ENCODE data around the gene VWF. TPM values are rescaled to one million over a fixed set of nuclear protein-coding genes. Genes with fewer than 3 reads are reported as not detected.

VWF gene
- total and polyA plus RNA-seq, 2 of the 4 experiments (the other 2 are of a cell fraction), result under 0.01 to 0.09 TPM

DNA sequence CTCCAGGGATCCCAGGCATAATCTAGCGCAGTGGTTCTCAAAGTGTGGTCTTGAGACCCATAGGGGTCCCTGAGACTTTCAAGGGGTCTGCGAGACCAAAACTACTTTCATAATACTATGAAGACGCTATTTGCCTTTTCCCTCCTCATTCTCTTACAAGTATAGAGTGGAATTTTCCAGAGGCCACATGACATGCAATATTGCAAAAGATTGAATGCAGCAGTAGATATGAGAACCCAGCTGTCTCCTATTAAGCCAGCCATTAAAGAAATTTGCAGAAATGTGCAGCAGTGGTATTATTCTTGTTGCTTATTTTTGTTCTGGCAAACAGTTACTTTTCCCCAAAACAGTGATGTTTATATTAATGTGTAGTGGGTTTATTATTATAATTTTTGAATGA, 62.8 kb downstream of the VWF start:
- peak overlapping the region; percentile 78 for H2AFZ ChIP-seq (replicated peaks; ENCODE audit: low read length, poor library complexity)
- H2BK5ac ChIP-seq (ENCODE audit: low read depth, low read length, poor library complexity, severe bottlenecking), result peak overlapping the region; percentile 37
- H3K4me2 ChIP-seq (ENCODE audit: low read depth, low read length), result peak overlapping the region; percentile 42; the same call in 1 of the 2 replicates
- no peaks in the 10 kb centered on the region for H3K9me1 ChIP-seq (ENCODE audit: insufficient read depth, low read length)
- peak overlapping the region; percentile 56; the same call in 1 of the 2 replicates for H3K23ac ChIP-seq (ENCODE audit: low read depth, low read length)
- H4K5ac ChIP-seq (ENCODE audit: low read depth, low read length), result peak overlapping the region; percentile 80
- peak overlapping the region; percentile 87 for H3K18ac ChIP-seq (ENCODE audit: low read depth, low read length)
- H3K27me3 ChIP-seq (ENCODE audit: control insufficient read depth, insufficient read depth, low read length), result no peaks in the 10 kb centered on the region
- TF ChIP-seq, protein P1, sequence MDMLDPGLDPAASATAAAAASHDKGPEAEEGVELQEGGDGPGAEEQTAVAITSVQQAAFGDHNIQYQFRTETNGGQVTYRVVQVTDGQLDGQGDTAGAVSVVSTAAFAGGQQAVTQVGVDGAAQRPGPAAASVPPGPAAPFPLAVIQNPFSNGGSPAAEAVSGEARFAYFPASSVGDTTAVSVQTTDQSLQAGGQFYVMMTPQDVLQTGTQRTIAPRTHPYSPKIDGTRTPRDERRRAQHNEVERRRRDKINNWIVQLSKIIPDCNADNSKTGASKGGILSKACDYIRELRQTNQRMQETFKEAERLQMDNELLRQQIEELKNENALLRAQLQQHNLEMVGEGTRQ (IDR thresholded peaks at IDR 0.05; ENCODE audit: low read depth, low read length), result peak; percentile 54; the same call in 1 of the 2 replicates
- TF ChIP-seq CHD1 (IDR thresholded peaks at IDR 0.05; ENCODE audit: low read depth, low read length), result no peak
- no peak for TF ChIP-seq POLR2A (IDR thresholded peaks at IDR 0.05; ENCODE audit: low read depth, low read length)
- peak; percentile 79 for TF ChIP-seq CEBPB (IDR thresholded peaks at IDR 0.05; ENCODE audit: low read depth, low read length)
- DNase-seq (peak; percentile 70), ATAC-seq (ENCODE audit: low read depth) (peak; percentile 45)
- H4K8ac ChIP-seq (ENCODE audit: low read depth in 2 of 2, low read length in 2 of 2), result peak overlapping the region in 1 of 2 experiments; percentile 62; a peak in 2 of 4 replicates
- no peak overlapping the region for H3K4me3 ChIP-seq (ENCODE audit: insufficient read depth, low read depth, low read length)
- no peaks in the 10 kb centered on the region for H3K79me1 ChIP-seq (ENCODE audit: low read depth in 1 of 2, low read length in 2 of 2)
- no CpG with 5 or more reads among the region's 3 CpGs for WGBS, 2 experiments (ENCODE audit: extremely low coverage in 2 of 2, insufficient read length in 1 of 2)
- peak overlapping the region; percentile 95 for H2BK120ac ChIP-seq (ENCODE audit: low read depth, low read length)
- ChIA-PET POLR2A (ENCODE audit: unreplicated experiment) (interaction anchor here (0.6 kb wide), 1 partner anchor 218 kb away, joined by 4 read pairs; no protein-coding TSS in a partner anchor), CTCF (interaction anchor here (0.6 to 1.0 kb wide), 2 partner anchors 102 to 223 kb away, joined by 4 read pairs; no protein-coding TSS in a partner anchor)
- H3K9ac ChIP-seq (ENCODE audit: low read depth, low read length), result peak overlapping the region; percentile 58; the same call in 1 of the 2 replicates
- peak overlapping the region; percentile 2 for H2AK9ac ChIP-seq (replicated peaks; ENCODE audit: low read depth, low read length, poor library complexity)
- peak overlapping the region; percentile 68 for H3K4ac ChIP-seq (ENCODE audit: low read depth, low read length)
- peak overlapping the region; percentile 95; the same call in 1 of the 2 replicates for H3K27ac ChIP-seq (ENCODE audit: insufficient read depth, low read length)
- no peaks in the 10 kb centered on the region for H3K9me3 ChIP-seq (ENCODE audit: control insufficient read depth, insufficient read depth, low read length)
- H2BK15ac ChIP-seq (ENCODE audit: low read depth, low read length), result peak overlapping the region; percentile 51; the same call in 1 of the 3 replicates
- H4K91ac ChIP-seq (ENCODE audit: insufficient read depth, low read depth, low read length), result peak overlapping the region; percentile 70
- H3K56ac ChIP-seq (ENCODE audit: extremely low read depth, insufficient read depth, low read length), result no peak overlapping the region
- peak overlapping the region; percentile 73 for H2BK20ac ChIP-seq (ENCODE audit: low read depth, low read length)
- intact Hi-C loops (cut with micrococcal nuclease) (loop anchor here (5.0 kb wide), 1 partner anchor 121 kb away; no protein-coding TSS in a partner anchor), dilution Hi-C loops (cut with HindIII; ENCODE audit: low sequenced_read_pairs, unreplicated experiment) (no loop called here), in situ Hi-C loops (cut with MboI; ENCODE audit: low sequenced_read_pairs) (loop anchor here (5.0 kb wide), 2 partner anchors 216 to 401 kb away; no protein-coding TSS in a partner anchor)
- no peaks in the 10 kb centered on the region for H4K20me1 ChIP-seq (ENCODE audit: insufficient read depth, low read length)
- peak overlapping the region; percentile 18; the same call in 1 of the 2 replicates for H3K14ac ChIP-seq (replicated peaks; ENCODE audit: low read depth, low read length)
- no TSS peak for BruUV-seq (replicated peaks)
- H2AK5ac ChIP-seq (ENCODE audit: low read depth, low read length), result peak overlapping the region; percentile 15; the same call in 1 of the 2 replicates
- H3K4me1 ChIP-seq (ENCODE audit: control insufficient read depth, insufficient read depth, low read length), result peaks cover 20% of the 10 kb centered on the region
- H3K36me3 ChIP-seq (ENCODE audit: control insufficient read depth, insufficient read depth, low read length), result no peaks in the 10 kb centered on the region

Measured in IMR-90 (cell line).